Hepatocyte (in vitro differentiated cells): ENCODE results near the gene GPR3. TPM values are rescaled to one million over a fixed set of nuclear protein-coding genes. Genes with fewer than 3 reads are reported as not detected.
A peak's percentile ranks its signal among the peaks of the same experiment; 100 is the strongest.

Source experiments
- DNase-seq: peaks from one replicate; pipeline ENCODE4 v3.0.0-alpha.2; 2016; ENCODE audit warnings: low spot score
- H2AFZ ChIP-seq: fragments of 200-600 bp; sonication (generic); 2 replicates; pipeline ENCODE4 v1.6.0; 2016; ENCODE audit warnings: antibody characterized with exemption, mild to moderate bottlenecking
- H3K27ac ChIP-seq: fragments of 200-600 bp; sonication (generic); 2 replicates; pipeline ENCODE4 v1.5.1; 2016; ENCODE audit warnings: mild to moderate bottlenecking
- H3K27me3 ChIP-seq: fragments of 200-600 bp; sonication (generic); 2 replicates; pipeline ENCODE4 v1.6.1; 2016
- H3K36me3 ChIP-seq: fragments of 200-600 bp; sonication (generic); replicated peaks from 2 replicates; pipeline ENCODE4 v1.5.1; 2016; ENCODE audit warnings: low read depth; ENCODE audit not compliant: insufficient read depth
- H3K4me1 ChIP-seq: fragments of 200-600 bp; sonication (generic); 2 replicates; pipeline ENCODE4 v1.5.1; 2016; ENCODE audit warnings: mild to moderate bottlenecking, moderate library complexity; ENCODE audit not compliant: insufficient read depth
- H3K4me2 ChIP-seq: fragments of 200-600 bp; sonication (generic); 2 replicates; pipeline ENCODE4 v1.6.0; 2016
- H3K4me3 ChIP-seq: fragments of 200-600 bp; sonication (generic); 2 replicates; pipeline ENCODE4 v1.5.1; 2016; ENCODE audit warnings: mild to moderate bottlenecking
- H3K79me2 ChIP-seq: fragments of 200-600 bp; sonication (generic); 2 replicates; pipeline ENCODE4 v1.6.0; 2017; ENCODE audit warnings: mild to moderate bottlenecking
- H3K9me2 ChIP-seq: fragments of 200-600 bp; sonication (generic); replicated peaks from 2 replicates; pipeline ENCODE4 v1.6.0; 2017; ENCODE audit warnings: mild to moderate bottlenecking; ENCODE audit not compliant: insufficient read depth
- H3K9me3 ChIP-seq: fragments of 200-600 bp; sonication (generic); 2 replicates; pipeline ENCODE4 v1.5.1; 2016; ENCODE audit warnings: low read depth, mild to moderate bottlenecking
- H4K20me1 ChIP-seq: fragments of 200-600 bp; sonication (generic); 2 replicates; pipeline ENCODE4 v1.6.0; 2016; ENCODE audit warnings: mild to moderate bottlenecking; ENCODE audit not compliant: insufficient read depth, poor library complexity, severe bottlenecking
- CTCF ChIP-seq: fragments of 200-600 bp; sonication (generic); IDR thresholded peaks from 2 replicates; pipeline ENCODE4 v1.5.1; 2016; ENCODE audit warnings: antibody characterized with exemption, mild to moderate bottlenecking; ENCODE audit not compliant: poor library complexity
- EZH2 ChIP-seq: fragments of 200-600 bp; sonication (generic); IDR thresholded peaks from 2 replicates; pipeline ENCODE4 v1.6.1; 2016; ENCODE audit warnings: antibody characterized with exemption, mild to moderate bottlenecking, borderline replicate concordance
- EZH2phosphoT487 ChIP-seq: fragments of 200-600 bp; sonication (generic); IDR thresholded peaks from one replicate; pipeline ENCODE4 v1.6.1; 2018; ENCODE audit warnings: antibody characterized with exemption, mild to moderate bottlenecking, low read depth, moderate library complexity; ENCODE audit not compliant: unreplicated experiment, severe bottlenecking
- WGBS: methylation state at CpG from one replicate; pipeline ENCODE4 v1.1.6; 2016; ENCODE audit warnings: low lambda C conversion rate; ENCODE audit errors: missing lambda C conversion rate; 5-methylcytosine and 5-hydroxymethylcytosine counted together
- polyA plus RNA-seq: library from polyadenylated mRNA; unstranded; fragments of >200 nt; fragmentation: Nextera tagmentation; extraction: Ambion mirVana; gene quantifications from 2 replicates; pipeline ENCODE4 v1.2.1, GENCODE V29; 2016
- total RNA-seq: library from RNA; depleted of rRNA; stranded (reverse); fragments of >200 nt; gene quantifications from 2 replicates; pipeline ENCODE4 v1.2.3, GENCODE V29; 2014

GPR3 gene
- total and polyA plus RNA-seq, 2 experiments from 2014 or later: 0.47 to 2.2 TPM

GRCh38 chr1:27351541-27352107 is 40.8 kb upstream of the GPR3 start:
- Histone ChIP-seq H3K36me3 (no peaks in the 10 kb centered on the region), H4K20me1 (no peaks in the 10 kb centered on the region), H3K27ac (no peak overlapping the region), H3K79me2 (no peaks in the 10 kb centered on the region), H3K4me3 (no peak overlapping the region), H3K9me3 (no peaks in the 10 kb centered on the region), H3K4me1 (peaks cover 29% of the 10 kb centered on the region), H3K4me2 (peak overlapping the region; percentile 97), H2AFZ (peak overlapping the region; percentile 71), H3K27me3 (no peaks in the 10 kb centered on the region), H3K9me2 (no peaks in the 10 kb centered on the region)
- DNase-seq: no peak
- WGBS: 23% methylated on average over 8 of the region's 8 CpGs
- TF ChIP-seq CTCF (no peak), EZH2 (no peak), EZH2phosphoT487 (no peak)

DNA sequence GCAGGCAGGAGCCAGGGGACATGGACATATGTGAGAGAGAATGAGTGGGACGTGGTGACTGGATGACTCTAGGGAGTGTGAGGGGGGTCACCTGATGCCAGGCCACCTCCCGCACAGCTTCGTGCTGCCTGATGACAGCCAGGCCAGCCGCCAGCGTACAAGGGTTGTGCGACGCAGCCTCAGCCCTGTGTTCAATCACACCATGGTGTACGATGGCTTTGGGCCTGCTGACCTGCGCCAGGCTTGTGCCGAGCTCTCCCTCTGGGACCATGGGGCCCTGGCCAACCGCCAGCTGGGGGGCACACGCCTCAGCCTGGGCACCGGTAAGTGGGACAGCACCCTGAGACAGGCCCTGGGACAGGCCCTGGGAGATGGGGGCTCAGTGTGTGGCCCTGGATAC is 39.3 kb upstream of the GPR3 start:
- H2AFZ ChIP-seq: no peak overlapping the region
- H3K4me2 ChIP-seq: no peak overlapping the region
- no peak overlapping the region for H3K4me3 ChIP-seq
- H3K4me1 ChIP-seq: peaks cover 29% of the 10 kb centered on the region
- DNase-seq: no peak
- no peaks in the 10 kb centered on the region for H3K79me2 ChIP-seq
- 97% methylated on average over 13 of the region's 13 CpGs for whole genome bisulfite sequencing
- H3K9me2 ChIP-seq: no peaks in the 10 kb centered on the region
- no peaks in the 10 kb centered on the region for H3K36me3 ChIP-seq
- no peaks in the 10 kb centered on the region for H4K20me1 ChIP-seq
- no peaks in the 10 kb centered on the region for H3K9me3 ChIP-seq
- no peak overlapping the region for H3K27ac ChIP-seq
- no peaks in the 10 kb centered on the region for H3K27me3 ChIP-seq
- TF ChIP-seq EZH2: no peak
- no peak for TF ChIP-seq EZH2phosphoT487
- TF ChIP-seq CTCF: no peak

- WGBS: 96% methylated on average over 3 of the region's 3 CpGs
- H3K36me3 ChIP-seq: no peaks in the 10 kb centered on the region
- no peak overlapping the region for H3K4me3 ChIP-seq
- H2AFZ ChIP-seq: no peak overlapping the region
- no peak overlapping the region for H3K27ac ChIP-seq
- no peaks in the 10 kb centered on the region for H3K27me3 ChIP-seq
- peaks cover 29% of the 10 kb centered on the region for H3K4me1 ChIP-seq
- no peaks in the 10 kb centered on the region for H3K79me2 ChIP-seq
- TF ChIP-seq EZH2phosphoT487: no peak
- TF ChIP-seq CTCF: no peak
- no peak for TF ChIP-seq EZH2
- H3K9me3 ChIP-seq: no peaks in the 10 kb centered on the region
- no peaks in the 10 kb centered on the region for H3K9me2 ChIP-seq
- H4K20me1 ChIP-seq: no peaks in the 10 kb centered on the region
- no peak overlapping the region for H3K4me2 ChIP-seq
- DNase-seq: no peak
Measured at GRCh38 chr1:27353629-27354028, 38.8 kb upstream of the GPR3 start.
